K562 (cell line): ENCODE data around the gene ANP32B. TPM values are rescaled to one million over a fixed set of nuclear protein-coding genes. Genes with fewer than 3 reads are reported as not detected.

Source experiments
- ARID2 ChIP-seq: fragments of 450-650 bp; IDR thresholded peaks from 2 replicates; pipeline ENCODE4 v1.6.1; 2017; ENCODE audit warnings: antibody characterized with exemption, mild to moderate bottlenecking
- ARID4B ChIP-seq: sonication (generic); formaldehyde crosslinking; IDR thresholded peaks from 2 replicates; pipeline ENCODE4 v1.8.0; 2022; ENCODE audit warnings: mild to moderate bottlenecking, missing genetic modification reagents
- CREB3 ChIP-seq: fragments of 450-650 bp; conservative IDR thresholded peaks from 2 replicates; pipeline ENCODE4 v1.6.1; 2016; ENCODE audit warnings: missing genetic modification characterization, low read depth, mild to moderate bottlenecking, missing compliant biosample characterization, moderate library complexity
- ETV1 ChIP-seq: fragments of 450-650 bp; conservative IDR thresholded peaks from 2 replicates; pipeline ENCODE4 v1.6.1; 2016; ENCODE audit warnings: missing genetic modification characterization, control low read depth, low read depth, missing compliant biosample characterization
- RREB1 ChIP-seq: fragments of 250-450 bp; sonication (Bioruptor Pico); IDR thresholded peaks from 2 replicates; pipeline ENCODE4 v1.4.0; 2020
- TCF7 ChIP-seq: sonication (generic); IDR thresholded peaks from 2 replicates; pipeline ENCODE4 v1.6.1; 2016; ENCODE audit warnings: antibody characterized with exemption, borderline replicate concordance
- TRIM28 ChIP-seq: fragments of 450-650 bp; IDR thresholded peaks from 2 replicates; pipeline ENCODE4 v1.6.1; 2017
- ZZZ3 ChIP-seq: fragments of 450-650 bp; IDR thresholded peaks from 2 replicates; pipeline ENCODE4 v1.6.1; 2016; ENCODE audit warnings: antibody characterized with exemption, mild to moderate bottlenecking, moderate library complexity
- polyA plus RNA-seq, 8 experiments: library from polyadenylated mRNA; depleted of rRNA in 4 of 8; stranded (reverse) in 5 of 8; unstranded in 3 of 8; fragments of >200 nt; fragmentation: Nextera tagmentation in 2 of 8; fragmentation: Illumina TruSeq in 1 of 8; extraction: Ambion mirVana in 2 of 8; extraction: Trizol in 1 of 8; gene quantifications; 2 replicates each; pipeline versions ENCODE4 v1.2.1 to v1.2.3, GENCODE V29; 2011 to 2014; ENCODE audit warnings: inconsistent platforms in 1 of 8, missing spikeins in 1 of 8
- total RNA-seq, 7 experiments: library from RNA; depleted of rRNA in 6 of 7; stranded (reverse); fragments of >200 nt in 6 of 7; fragmentation: Illumina TruSeq in 2 of 7; extraction: Trizol in 2 of 7; gene quantifications; 2 replicates each; pipeline versions ENCODE4 v1.2.1 to v1.2.3, GENCODE V29; 2011 to 2021; ENCODE audit warnings: low replicate concordance in 1 of 7
- TF ChIP-seq, protein P1 (sequence below), 2 experiments: fragments of 200-800 bp in 1 of 2; sonication (Bioruptor generic) in 1 of 2; sonication (generic) in 1 of 2; formaldehyde crosslinking in 1 of 2; IDR thresholded peaks in 1 of 2; conservative IDR thresholded peaks in 1 of 2; 2 replicates each; pipeline versions ENCODE4 v1.5.0 to v1.6.1; 2016 to 2020; ENCODE audit warnings: missing compliant biosample characterization in 1 of 2, missing genetic modification characterization in 1 of 2, missing genetic modification reagents in 1 of 2

The ANP32B gene
- total and polyA plus RNA-seq, 9 of the 15 experiments (the other 6 are each of a cell fraction or from before 2014, with no cell fraction given), result 68.9 to 815 (median 141) TPM

- TF ChIP-seq ETV1, result peak; percentile 37; the same call in 1 of the 2 replicates
- no peak for TF ChIP-seq TRIM28
- TF ChIP-seq, protein P1, sequence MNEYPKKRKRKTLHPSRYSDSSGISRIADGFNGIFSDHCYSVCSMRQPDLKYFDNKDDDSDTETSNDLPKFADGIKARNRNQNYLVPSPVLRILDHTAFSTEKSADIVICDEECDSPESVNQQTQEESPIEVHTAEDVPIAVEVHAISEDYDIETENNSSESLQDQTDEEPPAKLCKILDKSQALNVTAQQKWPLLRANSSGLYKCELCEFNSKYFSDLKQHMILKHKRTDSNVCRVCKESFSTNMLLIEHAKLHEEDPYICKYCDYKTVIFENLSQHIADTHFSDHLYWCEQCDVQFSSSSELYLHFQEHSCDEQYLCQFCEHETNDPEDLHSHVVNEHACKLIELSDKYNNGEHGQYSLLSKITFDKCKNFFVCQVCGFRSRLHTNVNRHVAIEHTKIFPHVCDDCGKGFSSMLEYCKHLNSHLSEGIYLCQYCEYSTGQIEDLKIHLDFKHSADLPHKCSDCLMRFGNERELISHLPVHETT (CRISPR knock-in tag; conservative IDR thresholded peaks at IDR 0.05 in 1 of 2, IDR thresholded peaks at IDR 0.05 in 1 of 2), result peak in 1 of 2 experiments; percentile 22; a peak in 1 of 4 replicates
- peak; percentile 71 for TF ChIP-seq CREB3 (tag)
- TF ChIP-seq ARID2, result no peak
- no peak for TF ChIP-seq TCF7
- no peak for TF ChIP-seq RREB1 (CRISPR knock-in tag)
- no peak for TF ChIP-seq ZZZ3
- no peak for TF ChIP-seq ARID4B (CRISPR knock-in tag)
These were observed 24.2 kb upstream of the ANP32B start (continued) for GRCh38 chr9:97958812-97959511.
